Activated CD8-positive, alpha-beta T cell treated with anti-CD3 and anti-CD28 coated beads for 36 hours (primary cell): ENCODE data around the gene DNAJC6. TPM values are rescaled to one million over a fixed set of nuclear protein-coding genes. Genes with fewer than 3 reads are reported as not detected.

Experiments used
- ATAC-seq: fragments of 200-7000 bp; cut with Tn5 transposase; one replicate; pipeline ENCODE4 v1.10.0; 2021; ENCODE audit warnings: mild to moderate bottlenecking, moderate library complexity
- CTCF ChIA-PET: fragments of 350-600 bp; sonication (Branson Sonifier 250); formaldehyde crosslinking; loops from one replicate; lab custom pipeline; 2021; ENCODE audit warnings: antibody characterized with exemption; lab: Charles Lee
- POLR2A ChIA-PET: fragments of 350-600 bp; sonication (Branson Sonifier 250); formaldehyde crosslinking; loops from one replicate; lab custom pipeline; 2021; ENCODE audit warnings: antibody characterized with exemption; lab: Charles Lee
- DNase-seq: peaks from one replicate; pipeline ENCODE4 v3.0.0-alpha.2; 2020
- H3K27ac Mint-ChIP-seq: one replicate; pipeline ENCODE4 v1.8.0; 2021; ENCODE audit warnings: mild to moderate bottlenecking, mixed read lengths
- H3K27me3 Mint-ChIP-seq: one replicate; pipeline ENCODE4 v1.8.0; 2021; ENCODE audit warnings: mixed read lengths
- H3K36me3 Mint-ChIP-seq: one replicate; pipeline ENCODE4 v1.8.0; 2021; ENCODE audit warnings: low read depth, mixed read lengths
- H3K4me1 Mint-ChIP-seq: one replicate; pipeline ENCODE4 v1.8.0; 2021; ENCODE audit warnings: low read depth, mixed read lengths
- H3K4me3 Mint-ChIP-seq: one replicate; pipeline ENCODE4 v1.8.0; 2021; ENCODE audit warnings: mild to moderate bottlenecking, moderate library complexity, mixed read lengths
- H3K9me3 Mint-ChIP-seq: one replicate; pipeline ENCODE4 v1.8.0; 2021; ENCODE audit warnings: mixed read lengths
- CTCF ChIP-seq: fragments of 200-600 bp; IDR thresholded peaks from one replicate; pipeline ENCODE4 v1.8.0; 2022; ENCODE audit warnings: antibody characterized with exemption, mild to moderate bottlenecking
- intact Hi-C: fragments of 100-400 bp; cut with micrococcal nuclease; formaldehyde crosslinking; loops from one replicate; pipeline ENCODE4 v1.10.0; 2022
- total RNA-seq, 2 experiments: library from RNA; stranded (reverse); gene quantifications; one replicate each; pipeline ENCODE4 v1.2.3, GENCODE V29; 2021

Gene DNAJC6
- total RNA-seq, 2 experiments from 2014 or later = 2.1 to 2.2 TPM

- ATAC-seq (no peak), DNase-seq (no peak)
- TF ChIP-seq CTCF = no peak
- Mint-ChIP-seq H3K4me1 (no peaks in the 10 kb centered on the region), H3K4me3 (no peak overlapping the region), H3K9me3 (peaks cover 2% of the 10 kb centered on the region), H3K27me3 (peaks cover 5% of the 10 kb centered on the region), H3K36me3 (no peaks in the 10 kb centered on the region), H3K27ac (no peak overlapping the region)
- ChIA-PET CTCF (interaction anchor here (0.6 to 1.1 kb wide), 5 partner anchors 8 to 173 kb away, joined by 3 read pairs; no protein-coding TSS in a partner anchor), POLR2A (no interaction called here)
- intact Hi-C loops = no loop called here
Measured at GRCh38 chr1:65409816-65410326, 100.5 kb downstream of the DNAJC6 start.

GRCh38 chr1:65412256-65412983 is 103.1 kb downstream of the DNAJC6 start:
- intact Hi-C loops = no loop called here
- ChIA-PET POLR2A (no interaction called here), CTCF (interaction anchor here (0.7 to 1.6 kb wide), 3 partner anchors 9 to 19 kb away, joined by 3 to 5 read pairs (median 3); no protein-coding TSS in a partner anchor)
- TF ChIP-seq CTCF = no peak
- peak; percentile 49 for ATAC-seq
- Mint-ChIP-seq H3K27me3 (peaks cover 1% of the 10 kb centered on the region), H3K9me3 (peaks cover 2% of the 10 kb centered on the region), H3K27ac (no peak overlapping the region), H3K36me3 (no peaks in the 10 kb centered on the region), H3K4me1 (no peaks in the 10 kb centered on the region), H3K4me3 (no peak overlapping the region)
- DNase-seq = no peak

- no peak for ATAC-seq
- peaks cover 2% of the 10 kb centered on the region for H3K9me3 Mint-ChIP-seq
- no peak overlapping the region for H3K27ac Mint-ChIP-seq
- TF ChIP-seq CTCF = no peak
- ChIA-PET POLR2A (no interaction called here), CTCF (interaction anchor here (0.7 to 1.6 kb wide), 3 partner anchors 10 to 19 kb away, joined by 3 to 5 read pairs (median 3); no protein-coding TSS in a partner anchor)
- DNase-seq = no peak
- peaks cover 1% of the 10 kb centered on the region for H3K27me3 Mint-ChIP-seq
- H3K36me3 Mint-ChIP-seq = no peaks in the 10 kb centered on the region
- H3K4me1 Mint-ChIP-seq = no peaks in the 10 kb centered on the region
- H3K4me3 Mint-ChIP-seq = no peak overlapping the region
- intact Hi-C loops = no loop called here
Measured at GRCh38 chr1:65412984-65413375, 103.6 kb downstream of the DNAJC6 start.

- peaks cover 1% of the 10 kb centered on the region for H3K27me3 Mint-ChIP-seq
- DNase-seq = no peak
- no peak for TF ChIP-seq CTCF
- POLR2A ChIA-PET = no interaction called here
- no peak overlapping the region for H3K4me3 Mint-ChIP-seq
- intact Hi-C loops = no loop called here
- peaks cover 2% of the 10 kb centered on the region for H3K9me3 Mint-ChIP-seq
- no peaks in the 10 kb centered on the region for H3K36me3 Mint-ChIP-seq
- no peak overlapping the region for H3K27ac Mint-ChIP-seq
- ATAC-seq = no peak
- CTCF ChIA-PET = no interaction called here
- peaks cover 6% of the 10 kb centered on the region for H3K4me1 Mint-ChIP-seq
Measured at GRCh38 chr1:65414538-65414937, 105.2 kb downstream of the DNAJC6 start.

- no peak for ATAC-seq
- intact Hi-C loops = no loop called here
- POLR2A ChIA-PET = no interaction called here
- Mint-ChIP-seq H3K9me3 (no peaks in the 10 kb centered on the region), H3K4me1 (peaks cover 6% of the 10 kb centered on the region), H3K4me3 (no peak overlapping the region), H3K27ac (no peak overlapping the region), H3K27me3 (peaks cover 1% of the 10 kb centered on the region), H3K36me3 (no peaks in the 10 kb centered on the region)
- no peak for DNase-seq
- no peak for TF ChIP-seq CTCF
- CTCF ChIA-PET = interaction anchor here (1.3 to 1.9 kb wide), 2 partner anchors 7 to 12 kb away, joined by 3 to 8 read pairs; no protein-coding TSS in a partner anchor
Measured at GRCh38 chr1:65416767-65417166, 107.4 kb downstream of the DNAJC6 start.
